ENCODE results near the gene NR1H3. TPM values are rescaled to one million over a fixed set of nuclear protein-coding genes. Genes with fewer than 3 reads are reported as not detected.

NR1H3 gene
- polyA plus RNA-seq, 1 of the 3 experiments (the other 2 are of a cell fraction) = 7.3 TPM

DNA sequence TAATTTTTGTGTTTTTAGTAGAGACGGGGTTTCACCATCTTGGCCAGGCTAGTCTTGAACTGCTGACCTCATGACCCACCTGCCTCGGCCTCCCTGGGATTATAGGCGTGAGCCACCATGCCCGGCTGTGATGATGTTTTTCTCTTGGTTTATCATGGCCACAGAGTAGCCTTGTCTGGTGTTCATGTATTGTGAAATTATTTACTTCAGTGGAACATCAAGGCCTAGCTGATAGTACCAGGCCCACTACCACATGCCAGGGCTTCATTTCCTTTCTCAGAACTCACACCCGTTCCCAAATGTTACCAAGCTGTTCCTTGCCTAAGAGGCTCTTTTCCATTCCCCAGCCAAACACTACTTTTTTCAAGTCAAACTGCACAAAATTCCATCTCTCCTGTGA is 49.2 kb upstream of the NR1H3 start:
- Histone ChIP-seq H3K9me3 (no peaks in the 10 kb centered on the region), H3K36me3 (replicated peaks in 1 of 2; ENCODE audit: control insufficient read depth in 1 of 2, insufficient read depth in 2 of 2, low read length in 1 of 2) (no peaks in the 10 kb centered on the region), H3F3A (replicated peaks; ENCODE audit: insufficient read depth) (peaks cover under 1% of the 10 kb centered on the region), H4K20me1 (ENCODE audit: insufficient read depth) (no peaks in the 10 kb centered on the region), H3K4me2 (no peak overlapping the region), H3K79me2 (ENCODE audit: insufficient read depth) (no peaks in the 10 kb centered on the region), H3K27ac (ENCODE audit: low read depth in 2 of 2, low read length in 1 of 2) (no peak overlapping the region), H3K9ac (no peak overlapping the region), H3K9me2 (no peaks in the 10 kb centered on the region), H3K27me3 (ENCODE audit: insufficient read depth) (no peaks in the 10 kb centered on the region), H2AFZ (ENCODE audit: low read depth) (no peak overlapping the region), H3K4me1 (ENCODE audit: control insufficient read depth in 1 of 2, insufficient read depth in 2 of 2, low read depth in 1 of 2, low read length in 1 of 2) (peaks cover 0 to 4% of the 10 kb centered on the region in 2 experiments; a peak in 2 of 4 replicates), H3K4me3 (ENCODE audit: low read depth in 2 of 2, low read length in 1 of 2) (no peak overlapping the region)
- ChIA-PET POLR2A (no interaction called here), CTCF (interaction anchor here (0.6 to 0.8 kb wide), 2 partner anchors 9 to 198 kb away, joined by 3 read pairs; no protein-coding TSS in a partner anchor)
- 98% methylated on average over 5 of the region's 5 CpGs for WGBS (ENCODE audit: low lambda C conversion rate)
- no peak for DNase-seq
- no peak for TF ChIP-seq EP300 (IDR thresholded peaks at IDR 0.05; ENCODE audit: borderline replicate concordance in 1 of 2, low read depth in 1 of 2, low read length in 1 of 2)
- no peak for TF ChIP-seq GATA2 (CRISPR knock-in tag; IDR thresholded peaks at IDR 0.05)
- TF ChIP-seq ELF1 (IDR thresholded peaks at IDR 0.05) = no peak

DNA sequence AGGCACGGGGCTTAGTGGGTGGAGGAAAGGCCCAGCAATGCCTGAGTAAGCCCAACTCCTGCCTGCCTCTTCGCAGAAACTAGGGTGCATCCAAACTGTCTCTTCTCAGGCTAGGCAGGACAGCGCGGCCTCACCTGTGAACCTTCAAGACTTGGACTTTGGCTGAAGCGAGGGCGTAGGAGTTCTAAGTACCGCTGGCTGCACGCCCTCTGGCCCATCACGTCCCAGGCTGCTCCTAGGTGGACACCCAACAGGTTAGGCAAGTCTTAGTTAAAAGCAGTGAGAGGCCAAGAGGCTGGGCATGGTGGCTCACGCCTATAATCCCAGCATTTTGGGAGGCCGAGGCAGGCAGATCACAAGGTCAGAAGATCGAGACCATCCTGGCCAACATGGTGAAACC is 44.9 kb upstream of the NR1H3 start:
- H3K4me2 ChIP-seq = no peak overlapping the region
- POLR2A ChIA-PET = interaction anchor here (1.0 kb wide), 1 partner anchor 22 kb away, joined by 4 read pairs; no protein-coding TSS in a partner anchor
- DNase-seq = no peak
- peaks cover 13% of the 10 kb centered on the region for H4K20me1 ChIP-seq (ENCODE audit: insufficient read depth)
- H3K4me1 ChIP-seq (ENCODE audit: control insufficient read depth in 1 of 2, insufficient read depth in 2 of 2, low read depth in 1 of 2, low read length in 1 of 2) = peaks cover 14% of the 10 kb centered on the region in 2 experiments; a peak in 2 of 4 replicates
- H3K9ac ChIP-seq = no peak overlapping the region
- H3K36me3 ChIP-seq (replicated peaks in 1 of 2; ENCODE audit: control insufficient read depth in 1 of 2, insufficient read depth in 2 of 2, low read length in 1 of 2) = peaks cover 0 to 1% of the 10 kb centered on the region in 2 experiments
- H3K27me3 ChIP-seq (ENCODE audit: insufficient read depth) = no peaks in the 10 kb centered on the region
- no peak overlapping the region for H3K4me3 ChIP-seq (ENCODE audit: low read depth in 2 of 2, low read length in 1 of 2)
- no peak overlapping the region for H3K27ac ChIP-seq (ENCODE audit: low read depth in 2 of 2, low read length in 1 of 2)
- WGBS (ENCODE audit: low lambda C conversion rate) = 94% methylated on average over 12 of the region's 12 CpGs
- CTCF ChIA-PET = no interaction called here
- H3F3A ChIP-seq (replicated peaks; ENCODE audit: insufficient read depth) = peaks cover 25% of the 10 kb centered on the region
- peaks cover 30% of the 10 kb centered on the region for H3K79me2 ChIP-seq (ENCODE audit: insufficient read depth)
- H2AFZ ChIP-seq (ENCODE audit: low read depth) = no peak overlapping the region
- H3K9me2 ChIP-seq = no peaks in the 10 kb centered on the region
- H3K9me3 ChIP-seq = no peaks in the 10 kb centered on the region
- TF ChIP-seq CHD2 (IDR thresholded peaks at IDR 0.05; ENCODE audit: low read length, partially characterized antibody) = no peak
- no peak for TF ChIP-seq FOXJ3 (CRISPR knock-in tag; IDR thresholded peaks at IDR 0.05)
- TF ChIP-seq, protein P1, sequence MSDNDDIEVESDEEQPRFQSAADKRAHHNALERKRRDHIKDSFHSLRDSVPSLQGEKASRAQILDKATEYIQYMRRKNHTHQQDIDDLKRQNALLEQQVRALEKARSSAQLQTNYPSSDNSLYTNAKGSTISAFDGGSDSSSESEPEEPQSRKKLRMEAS (IDR thresholded peaks at IDR 0.05; ENCODE audit: low read depth) = no peak
- TF ChIP-seq, protein P2, sequence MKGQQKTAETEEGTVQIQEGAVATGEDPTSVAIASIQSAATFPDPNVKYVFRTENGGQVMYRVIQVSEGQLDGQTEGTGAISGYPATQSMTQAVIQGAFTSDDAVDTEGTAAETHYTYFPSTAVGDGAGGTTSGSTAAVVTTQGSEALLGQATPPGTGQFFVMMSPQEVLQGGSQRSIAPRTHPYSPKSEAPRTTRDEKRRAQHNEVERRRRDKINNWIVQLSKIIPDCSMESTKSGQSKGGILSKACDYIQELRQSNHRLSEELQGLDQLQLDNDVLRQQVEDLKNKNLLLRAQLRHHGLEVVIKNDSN (IDR thresholded peaks at IDR 0.05; ENCODE audit: borderline replicate concordance, low read depth) = no peak
- TF ChIP-seq TEAD4 (IDR thresholded peaks at IDR 0.05; ENCODE audit: borderline replicate concordance, insufficient read depth) = no peak
- no peak for TF ChIP-seq SMC3 (IDR thresholded peaks at IDR 0.05; ENCODE audit: low read depth, low read length)
- TF ChIP-seq NRF1 (IDR thresholded peaks at IDR 0.05; ENCODE audit: low read depth, low read length) = no peak
- TF ChIP-seq, protein P3, sequence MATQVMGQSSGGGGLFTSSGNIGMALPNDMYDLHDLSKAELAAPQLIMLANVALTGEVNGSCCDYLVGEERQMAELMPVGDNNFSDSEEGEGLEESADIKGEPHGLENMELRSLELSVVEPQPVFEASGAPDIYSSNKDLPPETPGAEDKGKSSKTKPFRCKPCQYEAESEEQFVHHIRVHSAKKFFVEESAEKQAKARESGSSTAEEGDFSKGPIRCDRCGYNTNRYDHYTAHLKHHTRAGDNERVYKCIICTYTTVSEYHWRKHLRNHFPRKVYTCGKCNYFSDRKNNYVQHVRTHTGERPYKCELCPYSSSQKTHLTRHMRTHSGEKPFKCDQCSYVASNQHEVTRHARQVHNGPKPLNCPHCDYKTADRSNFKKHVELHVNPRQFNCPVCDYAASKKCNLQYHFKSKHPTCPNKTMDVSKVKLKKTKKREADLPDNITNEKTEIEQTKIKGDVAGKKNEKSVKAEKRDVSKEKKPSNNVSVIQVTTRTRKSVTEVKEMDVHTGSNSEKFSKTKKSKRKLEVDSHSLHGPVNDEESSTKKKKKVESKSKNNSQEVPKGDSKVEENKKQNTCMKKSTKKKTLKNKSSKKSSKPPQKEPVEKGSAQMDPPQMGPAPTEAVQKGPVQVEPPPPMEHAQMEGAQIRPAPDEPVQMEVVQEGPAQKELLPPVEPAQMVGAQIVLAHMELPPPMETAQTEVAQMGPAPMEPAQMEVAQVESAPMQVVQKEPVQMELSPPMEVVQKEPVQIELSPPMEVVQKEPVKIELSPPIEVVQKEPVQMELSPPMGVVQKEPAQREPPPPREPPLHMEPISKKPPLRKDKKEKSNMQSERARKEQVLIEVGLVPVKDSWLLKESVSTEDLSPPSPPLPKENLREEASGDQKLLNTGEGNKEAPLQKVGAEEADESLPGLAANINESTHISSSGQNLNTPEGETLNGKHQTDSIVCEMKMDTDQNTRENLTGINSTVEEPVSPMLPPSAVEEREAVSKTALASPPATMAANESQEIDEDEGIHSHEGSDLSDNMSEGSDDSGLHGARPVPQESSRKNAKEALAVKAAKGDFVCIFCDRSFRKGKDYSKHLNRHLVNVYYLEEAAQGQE (IDR thresholded peaks at IDR 0.05; ENCODE audit: low read depth, low read length) = no peak
- no peak for TF ChIP-seq MXI1 (IDR thresholded peaks at IDR 0.05; ENCODE audit: low read depth, low read length)
- TF ChIP-seq GATA2 (CRISPR knock-in tag; IDR thresholded peaks at IDR 0.05) = no peak

Measured in SK-N-SH (cell line).